GM12875 (cell line): ENCODE data around the gene ZMPSTE24.

ENCODE experiments used
- H3K4me3 ChIP-seq: one replicate; pipeline ENCODE4 v1.5.1; 2011; ENCODE audit warnings: low read depth, low read length, control low read depth
- TF ChIP-seq, protein P1 (sequence below): IDR thresholded peaks from 2 replicates; pipeline ENCODE4 v1.5.1; 2011; ENCODE audit warnings: low read depth, mild to moderate bottlenecking, control low read depth, inconsistent platforms, low read length, moderate library complexity, borderline replicate concordance; ENCODE audit not compliant: insufficient read depth

Gene ZMPSTE24

GRCh38 chr1:40247655-40248054 lies 10.4 kb upstream of the ZMPSTE24 start, which contains the start of gene TMCO2:
Gene TMCO2, plus strand, starts transcription at chr1:40247937. Its CDS starts 57 bp downstream, at chr1:40247994.
- TF ChIP-seq, protein P1, sequence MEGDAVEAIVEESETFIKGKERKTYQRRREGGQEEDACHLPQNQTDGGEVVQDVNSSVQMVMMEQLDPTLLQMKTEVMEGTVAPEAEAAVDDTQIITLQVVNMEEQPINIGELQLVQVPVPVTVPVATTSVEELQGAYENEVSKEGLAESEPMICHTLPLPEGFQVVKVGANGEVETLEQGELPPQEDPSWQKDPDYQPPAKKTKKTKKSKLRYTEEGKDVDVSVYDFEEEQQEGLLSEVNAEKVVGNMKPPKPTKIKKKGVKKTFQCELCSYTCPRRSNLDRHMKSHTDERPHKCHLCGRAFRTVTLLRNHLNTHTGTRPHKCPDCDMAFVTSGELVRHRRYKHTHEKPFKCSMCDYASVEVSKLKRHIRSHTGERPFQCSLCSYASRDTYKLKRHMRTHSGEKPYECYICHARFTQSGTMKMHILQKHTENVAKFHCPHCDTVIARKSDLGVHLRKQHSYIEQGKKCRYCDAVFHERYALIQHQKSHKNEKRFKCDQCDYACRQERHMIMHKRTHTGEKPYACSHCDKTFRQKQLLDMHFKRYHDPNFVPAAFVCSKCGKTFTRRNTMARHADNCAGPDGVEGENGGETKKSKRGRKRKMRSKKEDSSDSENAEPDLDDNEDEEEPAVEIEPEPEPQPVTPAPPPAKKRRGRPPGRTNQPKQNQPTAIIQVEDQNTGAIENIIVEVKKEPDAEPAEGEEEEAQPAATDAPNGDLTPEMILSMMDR: no peak
- no peak within 1 kb of the TSS for H3K4me3 ChIP-seq

- TF ChIP-seq, protein P1: no peak
- H3K4me3 ChIP-seq: no peak overlapping the region
Measured at GRCh38 chr1:40248412-40248811, 9.6 kb upstream of the ZMPSTE24 start.

DNA sequence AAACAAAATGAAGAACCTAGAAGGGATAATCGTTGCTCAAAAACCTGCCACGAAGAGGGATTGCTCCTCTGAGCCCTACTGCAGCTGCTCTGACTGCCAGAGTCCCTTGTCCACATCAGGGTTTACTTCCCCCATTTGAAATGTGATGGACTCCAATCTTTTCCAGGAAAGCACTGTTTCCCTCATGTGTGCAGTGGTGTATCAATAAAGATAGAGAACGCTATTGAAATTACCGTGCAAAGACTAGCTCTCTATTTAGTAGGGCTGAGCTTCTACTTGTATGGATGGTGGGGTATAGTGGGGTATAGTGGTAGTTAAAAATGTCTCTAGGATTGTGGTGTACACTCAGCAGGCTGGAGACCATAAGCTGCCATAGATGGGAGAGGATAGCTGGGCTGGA lies 6.6 kb upstream of the ZMPSTE24 start:
- TF ChIP-seq, protein P1: no peak
- H3K4me3 ChIP-seq: no peak overlapping the region

- TF ChIP-seq, protein P1: no peak
- no peak overlapping the region for H3K4me3 ChIP-seq
Measured at GRCh38 chr1:40252601-40253000, 5.4 kb upstream of the ZMPSTE24 start.

DNA sequence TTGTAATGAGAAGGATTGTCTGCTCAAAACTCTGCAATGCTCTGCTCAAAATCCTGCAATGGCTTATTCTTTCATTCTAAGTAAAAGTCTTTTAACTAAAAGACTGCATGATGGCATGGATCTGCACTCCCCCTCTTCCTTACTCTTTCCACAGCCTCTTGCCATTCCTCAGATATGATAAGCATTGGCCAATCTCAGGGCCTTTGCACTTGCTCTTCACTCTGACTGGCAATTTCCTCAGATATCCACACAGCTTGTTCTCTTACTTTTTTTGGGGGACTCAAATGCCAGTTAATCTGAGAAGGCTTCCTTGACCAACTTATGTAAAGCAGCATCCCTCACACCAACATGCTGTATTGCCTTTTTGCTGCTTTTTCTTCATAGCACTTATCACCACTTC lies 2.8 kb upstream of the ZMPSTE24 start:
- TF ChIP-seq, protein P1: no peak
- no peak overlapping the region for H3K4me3 ChIP-seq

DNA sequence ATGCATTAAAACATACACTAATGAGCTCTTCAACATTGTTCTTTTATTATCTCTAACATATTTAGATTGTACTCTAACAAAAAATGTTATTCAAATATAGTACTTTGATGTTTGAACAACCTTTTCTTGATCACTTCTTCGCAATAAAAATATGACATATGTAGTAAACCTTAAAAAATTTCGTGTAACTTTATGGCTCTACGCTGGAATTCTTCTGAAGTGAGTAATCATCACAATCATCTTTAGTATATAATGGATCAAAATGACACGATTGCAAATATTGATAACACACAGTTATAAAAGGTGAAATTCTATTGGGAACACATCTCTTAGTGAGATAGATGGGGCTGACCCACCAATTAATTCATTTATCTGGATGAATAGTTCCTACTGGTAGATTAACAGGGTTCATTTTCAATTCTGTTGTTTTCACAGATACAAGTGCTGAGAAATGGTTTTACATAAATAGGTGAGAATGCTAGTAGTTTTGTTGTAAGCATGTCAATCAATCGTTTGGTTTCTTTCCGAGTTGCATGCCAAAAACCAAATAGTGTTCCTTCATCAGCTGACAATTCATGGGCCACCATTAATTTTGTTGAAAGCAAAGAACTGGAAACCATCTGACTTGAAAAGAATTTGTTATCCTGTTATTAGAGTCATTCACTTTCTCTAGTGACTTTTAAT lies 1.5 kb upstream of the ZMPSTE24 start:
- TF ChIP-seq, protein P1: no peak
- H3K4me3 ChIP-seq: peak overlapping the region; percentile 81

DNA sequence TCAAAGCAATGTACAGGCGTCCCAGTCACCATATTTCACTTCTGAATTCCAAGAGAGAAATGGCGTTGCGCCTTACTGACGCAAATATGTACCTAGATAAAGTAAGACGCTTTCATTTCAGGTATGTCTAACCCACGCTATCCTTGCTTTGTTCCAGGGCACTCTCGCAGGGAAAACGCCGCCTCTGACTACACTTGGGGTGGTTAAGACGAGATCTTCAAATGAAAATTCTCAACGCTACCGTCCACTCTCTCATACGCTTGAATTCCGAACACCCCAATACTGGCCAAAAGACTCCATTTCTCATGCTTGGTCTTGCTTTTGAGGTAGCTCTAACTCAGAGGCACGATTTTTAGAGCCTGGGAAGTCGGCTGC lies 736 bp upstream of the ZMPSTE24 start:
- TF ChIP-seq, protein P1: no peak
- peak overlapping the region; percentile 81 for H3K4me3 ChIP-seq
